Heart left ventricle (tissue), 16 donors: ENCODE results near the gene LRRC52. TPM values are rescaled to one million over a fixed set of nuclear protein-coding genes. Genes with fewer than 3 reads are reported as not detected.
A peak's percentile ranks its signal among the peaks of the same experiment; 100 is the strongest.

ENCODE experiments used
- ATAC-seq, 4 donors: fragments of 200-7000 bp; cut with Tn5 transposase; one replicate each; pipeline ENCODE4 v1.9.1; 2020 to 2022; ENCODE audit warnings: moderate library complexity in 4 of 4, mild to moderate bottlenecking in 3 of 4, moderate number of reproducible peaks in 1 of 4
- DNase-seq, 5 donors: peaks; one replicate each; pipeline ENCODE4 v3.0.0-alpha.2; 2020
- H3K27ac ChIP-seq, 12 donors: fragments of 200-600 bp; sonication (generic) in 4 of 12; one replicate each; pipeline versions ENCODE4 v1.5.0 to v1.8.0; 2016 to 2022; ENCODE audit warnings: mild to moderate bottlenecking in 2 of 12
- H3K27me3 ChIP-seq, 9 donors: fragments of 200-600 bp; sonication (generic) in 2 of 9; one replicate each; pipeline versions ENCODE4 v1.5.1 to v1.8.0; 2016 to 2022; ENCODE audit warnings: mild to moderate bottlenecking in 3 of 9
- H3K36me3 ChIP-seq, 9 donors: fragments of 200-600 bp; sonication (generic) in 2 of 9; one replicate each; pipeline versions ENCODE4 v1.5.0 to v1.8.0; 2018 to 2022; ENCODE audit warnings: mild to moderate bottlenecking in 2 of 9
- H3K4me1 ChIP-seq, 12 donors: fragments of 200-600 bp; sonication (generic) in 4 of 12; one replicate each; pipeline versions ENCODE4 v1.5.0 to v1.8.0; 2016 to 2022; ENCODE audit warnings: mild to moderate bottlenecking in 3 of 12
- H3K4me3 ChIP-seq, 12 donors: fragments of 200-600 bp; sonication (generic) in 4 of 12; one replicate each; pipeline versions ENCODE4 v1.5.0 to v1.8.0; 2017 to 2022; ENCODE audit warnings: mild to moderate bottlenecking in 9 of 12, moderate library complexity in 4 of 12
- H3K9me3 ChIP-seq, 12 donors: fragments of 200-600 bp; sonication (generic) in 4 of 12; one replicate each; pipeline versions ENCODE4 v1.5.0 to v1.8.0; 2016 to 2022; ENCODE audit warnings: mild to moderate bottlenecking in 1 of 12
- CTCF ChIP-seq, 12 donors: fragments of 200-600 bp; sonication (generic) in 4 of 12; IDR thresholded peaks; one replicate each; pipeline versions ENCODE4 v1.5.0 to v1.8.0; 2018 to 2022; ENCODE audit warnings: antibody characterized with exemption in 12 of 12, mild to moderate bottlenecking in 5 of 12
- POLR2A ChIP-seq, 2 donors: fragments of 450-650 bp; IDR thresholded peaks; one replicate each; pipeline ENCODE4 v1.6.1; 2017; ENCODE audit warnings: antibody characterized with exemption in 2 of 2, mild to moderate bottlenecking in 2 of 2, moderate library complexity in 2 of 2
- WGBS, 4 donors: extraction: QIAGEN DNeasy Blood & Tissue Kit in 2 of 4; methylation state at CpG; one replicate each; pipeline versions ENCODE4 v1.1.5 to v1.1.7; 2013 to 2018; 5-methylcytosine and 5-hydroxymethylcytosine counted together
- intact Hi-C, 10 donors: fragments of 100-400 bp; cut with DNase I; formaldehyde crosslinking; loops; one replicate each; pipeline versions ENCODE4 v1.11.1 to v1.14.2; 2022
- polyA plus RNA-seq, 2 donors: library from polyadenylated mRNA; stranded (reverse); fragments of 200-250 nt; gene quantifications; one replicate each; pipeline ENCODE4 v1.2.3, GENCODE V29; 2013
- total RNA-seq, 9 donors: library from RNA; depleted of rRNA in 2 of 9; stranded (reverse); fragments of >200 nt in 2 of 9; fragmentation: NEBNext Ultra II Directional in 3 of 9; extraction: Animal tissue kit (Norgen Biotek cat#: 25700) in 3 of 9; gene quantifications; one replicate each; pipeline versions ENCODE4 v1.1.0 to v1.2.4, GENCODE V29; 2016 to 2023
- donor health status: ischemic (EF 13 %, LVEDD 7.1; RV severe dilation, severe dysfunction).
- donor health status: healthy with polysubstance abuse.
- donor health status: DM: no; HTN: yes; CAD: no.
- donor health status: DM: no; HTN: no; CAD: no.
- donor health status: ischemic (EF 25% LVEDD 6.9; RV normal size, moderate dysfunction).
- donor health status: ischemic (EF 25% LVEDD 5.7; RV mildly dilated, moderate dysfunction).
- donor health status: healthy.
- donor health status: DM: yes; HTN: yes; CAD: no.
- donor health status: ischemic (EF 35%, LVEDD 5.7; RV mildly dilated, moderate dysfunction).
- donor health status: nonischemic (EF 11% LVEDD 7.7; RV severe dilation, severe dysfunction).
- donor health status: DM: yes; HTN: yes; CAD: no.
- donor health status: PGD.
- donor health status: ischemic (EF 29% LVEDD 5.4; RV normal size, mild dysfunction).
- donor health status: nonischemic (EF 23%, LVEDD 6.1; RV moderate dilation, normal function).

The LRRC52 gene
- total and polyA plus RNA-seq, 11 donors: 0.12 to 1.0 (median 0.27) TPM; not detected in 4

DNA sequence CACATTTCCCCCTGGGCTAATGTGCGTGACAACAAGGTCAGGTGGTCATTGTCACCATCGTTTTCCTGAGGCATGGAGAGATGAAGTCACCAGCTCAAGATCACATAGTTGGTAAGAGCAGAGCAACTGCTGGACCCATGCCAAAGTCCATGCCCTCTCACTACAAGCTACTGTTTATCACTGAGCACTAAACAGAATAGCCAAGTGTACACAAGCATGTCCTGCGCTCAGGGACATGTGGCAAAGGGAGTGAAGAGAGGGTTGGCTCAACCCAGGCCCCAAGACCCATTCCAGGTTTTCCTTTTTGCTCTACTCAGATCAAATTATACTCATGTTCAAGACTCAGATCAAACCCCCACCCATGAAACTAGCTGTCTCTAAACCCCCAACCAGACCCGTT is 20.8 kb downstream of the LRRC52 start:
- no peaks in the 10 kb centered on the region for H3K27me3 ChIP-seq
- DNase-seq (peak in 4 of 5 donors; percentile 36 to 67 (median 52)), ATAC-seq (peak; percentile 74 to 81 (median 76))
- H3K27ac ChIP-seq: no peak overlapping the region
- H3K9me3 ChIP-seq: no peaks in the 10 kb centered on the region
- TF ChIP-seq CTCF (IDR thresholded peaks at IDR 0.05): no peak
- TF ChIP-seq POLR2A (IDR thresholded peaks at IDR 0.05): no peak
- 46 to 47% (median 47%) methylated on average over 4 of the region's 4 CpGs for WGBS, 4 donors
- intact Hi-C loops: no loop called here
- H3K4me1 ChIP-seq: peaks cover 0 to 25% (median 12%) of the 10 kb centered on the region in 12 donors
- H3K36me3 ChIP-seq: no peaks in the 10 kb centered on the region
- H3K4me3 ChIP-seq: no peak overlapping the region

DNA sequence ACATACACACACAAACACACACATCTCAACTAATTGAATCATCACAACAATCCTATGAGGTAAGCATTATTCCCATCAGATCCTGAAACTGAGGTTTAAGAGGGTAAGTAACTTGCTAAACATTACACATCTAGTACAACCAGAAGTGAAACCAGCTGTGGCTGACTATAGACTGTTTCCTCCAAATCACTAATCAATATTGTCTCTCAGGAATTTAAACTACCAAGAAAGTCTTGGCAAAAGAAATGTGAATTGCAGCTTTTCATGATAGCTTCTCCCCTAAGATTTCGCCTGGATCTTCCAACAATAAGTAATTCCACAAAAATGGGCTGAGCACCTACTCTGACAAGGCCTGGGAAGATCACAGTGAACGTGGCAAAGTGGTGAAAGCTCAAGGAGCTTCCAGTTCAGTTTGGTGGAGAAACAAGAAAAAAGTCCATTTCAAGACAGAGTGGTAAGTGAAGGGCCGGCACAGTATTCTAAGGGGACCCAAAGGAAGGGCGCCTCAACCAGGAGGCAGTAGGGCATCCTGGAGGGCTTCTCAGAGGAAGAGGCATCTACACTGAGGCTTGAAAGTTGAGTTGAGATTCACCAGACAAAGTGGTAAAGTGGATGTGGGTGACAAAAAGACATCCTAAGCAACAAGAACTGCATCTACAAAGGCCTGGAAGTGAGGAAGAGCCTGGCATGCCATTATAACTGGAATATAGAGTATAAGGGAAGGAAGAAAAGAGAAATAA is 22.1 kb downstream of the LRRC52 start:
- H3K36me3 ChIP-seq: no peaks in the 10 kb centered on the region
- DNase-seq (no peak), ATAC-seq (no peak)
- TF ChIP-seq POLR2A (IDR thresholded peaks at IDR 0.05) (no peak), CTCF (IDR thresholded peaks at IDR 0.05) (no peak)
- H3K4me1 ChIP-seq: peaks cover 0 to 17% (median 5%) of the 10 kb centered on the region in 12 donors
- H3K4me3 ChIP-seq: no peak overlapping the region
- H3K27ac ChIP-seq: no peak overlapping the region
- H3K27me3 ChIP-seq: no peaks in the 10 kb centered on the region
- H3K9me3 ChIP-seq: no peaks in the 10 kb centered on the region
- WGBS, 4 donors: 87 to 93% (median 89%) methylated on average over 4 of the region's 4 CpGs
- intact Hi-C loops: no loop called here

DNA sequence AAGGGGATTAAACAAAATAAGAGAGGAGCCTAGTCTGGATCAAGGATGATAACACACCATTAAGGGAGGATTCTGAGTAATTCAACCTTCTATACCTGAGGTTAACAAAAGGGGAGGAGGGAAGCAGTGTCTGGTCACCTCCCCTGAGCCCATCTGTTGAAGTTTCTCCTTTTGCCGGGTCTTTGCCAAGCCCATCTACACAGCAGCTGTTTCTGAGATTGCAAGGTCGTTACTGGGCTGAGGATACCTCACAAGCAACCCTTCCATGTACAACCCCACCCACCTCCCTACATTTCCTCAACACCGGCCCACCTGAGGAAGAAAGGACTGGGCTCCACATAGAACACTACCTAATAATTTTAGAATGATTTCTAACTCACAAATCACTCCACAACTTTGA is 26.3 kb downstream of the LRRC52 start:
- Histone ChIP-seq H3K27ac (no peak overlapping the region), H3K4me1 (peaks cover 0 to 4% (median 0%) of the 10 kb centered on the region in 12 donors), H3K9me3 (no peaks in the 10 kb centered on the region), H3K36me3 (no peaks in the 10 kb centered on the region), H3K4me3 (no peak overlapping the region), H3K27me3 (no peaks in the 10 kb centered on the region)
- ATAC-seq (no peak), DNase-seq (no peak)
- TF ChIP-seq CTCF (IDR thresholded peaks at IDR 0.05) (no peak), POLR2A (IDR thresholded peaks at IDR 0.05) (no peak)
- intact Hi-C loops: no loop called here
- WGBS, 4 donors: 46 to 61% (median 56%) methylated on average over 3 of the region's 3 CpGs

- intact Hi-C loops: no loop called here
- WGBS, 4 donors: 88 to 96% (median 94%) methylated on average over 1 of the region's 1 CpG
- Histone ChIP-seq H3K9me3 (no peaks in the 10 kb centered on the region), H3K4me1 (peaks cover 0 to 7% (median 0%) of the 10 kb centered on the region in 12 donors), H3K27ac (no peak overlapping the region), H3K36me3 (no peaks in the 10 kb centered on the region), H3K27me3 (peaks cover 0 to 5% (median 0%) of the 10 kb centered on the region in 9 donors), H3K4me3 (no peak overlapping the region)
- ATAC-seq: no peak
- DNase-seq: no peak
- TF ChIP-seq CTCF (IDR thresholded peaks at IDR 0.05): no peak
- no peak for TF ChIP-seq POLR2A (IDR thresholded peaks at IDR 0.05)
Observed at GRCh38 chr1:165573787-165574186, 30.0 kb downstream of the LRRC52 start.
